GM12878 (cell line): Measurements from ENCODE around the gene RGS11. TPM values are rescaled to one million over a fixed set of nuclear protein-coding genes. Genes with fewer than 3 reads are reported as not detected.
A peak's percentile ranks its signal among the peaks of the same experiment; 100 is the strongest.

Source experiments
- ATAC-seq: fragments of 200-7000 bp; cut with Tn5 transposase; 3 replicates; pipeline ENCODE4 v1.9.1; 2020; ENCODE audit warnings: mild to moderate bottlenecking, moderate library complexity
- BruUV-seq: library from RNA; stranded (reverse); fragments of 400-500 nt; replicated peaks from 2 replicates; lab custom pipeline; 2021; lab: Mats Ljungman, UMichigan
- CTCF ChIA-PET: fragments of 300-600 bp; sonication (Branson Sonifier 250); formaldehyde crosslinking; extraction: SDS; loops from one replicate; lab custom pipeline; 2021; ENCODE audit warnings: inconsistent platforms; lab: Yijun Ruan, JAX
- POLR2A ChIA-PET: fragments of 350-600 bp; formaldehyde crosslinking; extraction: SDS; loops from one replicate; lab custom pipeline; 2021; ENCODE audit warnings: inconsistent platforms; lab: Charles Lee
- RAD21 ChIA-PET: fragments of 300-600 bp; sonication (Branson Sonifier 250); formaldehyde crosslinking; loops from one replicate; lab custom pipeline; 2023; ENCODE audit warnings: antibody characterized with exemption; ENCODE audit not compliant: unreplicated experiment; lab: Charles Lee
- SMC1A ChIA-PET: fragments of 300-600 bp; sonication (Branson Sonifier 250); formaldehyde crosslinking; loops from one replicate; lab custom pipeline; 2023; ENCODE audit not compliant: unreplicated experiment, uncharacterized antibody; lab: Charles Lee
- DNase-seq: peaks from one replicate; pipeline ENCODE4 v3.0.0-alpha.2; 2011; ENCODE audit warnings: low read depth, low spot score
- FAIRE-seq: peaks from 3 replicates; lab custom pipeline; 2011; peaks lifted over from hg19 to GRCh38; lab: Jason Lieb, UNC
- H2AFZ ChIP-seq: 2 replicates; pipeline ENCODE4 v1.6.0; 2011; ENCODE audit warnings: low read depth, low read length, control low read depth; ENCODE audit not compliant: control insufficient read depth
- H3K27ac ChIP-seq: 2 replicates; pipeline ENCODE4 v1.5.1; 2011; ENCODE audit warnings: control low read depth; ENCODE audit not compliant: control insufficient read depth, insufficient read depth
- H3K27me3 ChIP-seq, 2 experiments: replicated peaks in 1 of 2; 2 replicates each; pipeline versions ENCODE4 v1.6.0 to v1.6.1; 2011; ENCODE audit warnings: low read length in 1 of 2; ENCODE audit not compliant: control insufficient read depth in 2 of 2, insufficient read depth in 2 of 2
- H3K36me3 ChIP-seq, 2 experiments: 2 replicates each; pipeline ENCODE4 v1.5.1; 2011; ENCODE audit warnings: low read length in 1 of 2; ENCODE audit not compliant: control insufficient read depth in 2 of 2, insufficient read depth in 2 of 2
- H3K4me1 ChIP-seq: 2 replicates; pipeline ENCODE4 v1.6.1; 2011; ENCODE audit warnings: mild to moderate bottlenecking, low read length, moderate library complexity, mixed read lengths; ENCODE audit not compliant: control insufficient read depth, insufficient read depth
- H3K4me2 ChIP-seq: 2 replicates; pipeline ENCODE4 v1.6.0; 2011; ENCODE audit warnings: control low read depth; ENCODE audit not compliant: control insufficient read depth, insufficient read depth
- H3K4me3 ChIP-seq: fragments of 200-600 bp; sonication (generic); 2 replicates; pipeline ENCODE4 v1.5.1; 2016
- H3K79me2 ChIP-seq: 2 replicates; pipeline ENCODE4 v1.6.0; 2011; ENCODE audit warnings: low read length; ENCODE audit not compliant: control insufficient read depth, insufficient read depth
- H3K9ac ChIP-seq: 2 replicates; pipeline ENCODE4 v1.8.0; 2011; ENCODE audit warnings: low read length, control low read depth, mixed read lengths; ENCODE audit not compliant: control insufficient read depth, insufficient read depth
- H3K9me3 ChIP-seq: replicated peaks from 3 replicates; pipeline ENCODE4 v1.5.1; 2011; ENCODE audit warnings: mild to moderate bottlenecking, low read length; ENCODE audit not compliant: control insufficient read depth, insufficient read depth
- H4K20me1 ChIP-seq: 2 replicates; pipeline ENCODE4 v1.6.0; 2011; ENCODE audit not compliant: control insufficient read depth, insufficient read depth
- BHLHE40 ChIP-seq, 2 experiments: fragments of 450-650 bp in 1 of 2; IDR thresholded peaks; 2 replicates each; pipeline ENCODE4 v1.6.1; 2011 to 2017; ENCODE audit warnings: low read depth in 2 of 2, borderline replicate concordance in 1 of 2, improper control_type of control experiment in 1 of 2, low read length in 1 of 2, mild to moderate bottlenecking in 1 of 2
- CREM ChIP-seq: IDR thresholded peaks from 2 replicates; pipeline ENCODE4 v1.6.1; 2014; ENCODE audit warnings: antibody characterized with exemption, low read depth
- EP300 ChIP-seq, 2 experiments: fragments of 150-350 bp in 1 of 2; IDR thresholded peaks; 2 replicates each; pipeline ENCODE4 v1.6.1; 2011 to 2012; ENCODE audit warnings: low read depth in 2 of 2, low read length in 2 of 2, borderline replicate concordance in 1 of 2, improper control_type of control experiment in 1 of 2, inconsistent platforms in 1 of 2; ENCODE audit not compliant: control insufficient read depth in 1 of 2
- HDGF ChIP-seq: fragments of 450-650 bp; IDR thresholded peaks from 2 replicates; pipeline ENCODE4 v1.6.1; 2016; ENCODE audit warnings: antibody characterized with exemption
- IKZF1 ChIP-seq: fragments of 450-650 bp; conservative IDR thresholded peaks from 2 replicates; pipeline ENCODE4 v1.6.1; 2017; ENCODE audit warnings: antibody characterized with exemption, mild to moderate bottlenecking
- JUNB ChIP-seq: IDR thresholded peaks from 2 replicates; pipeline ENCODE4 v1.6.1; 2016; ENCODE audit warnings: antibody characterized with exemption, mild to moderate bottlenecking
- MTA2 ChIP-seq: fragments of 450-650 bp; IDR thresholded peaks from 2 replicates; pipeline ENCODE4 v1.6.1; 2016; ENCODE audit warnings: low read depth, mild to moderate bottlenecking, moderate library complexity
- MTA3 ChIP-seq: IDR thresholded peaks from 2 replicates; pipeline ENCODE4 v1.6.1; 2012; ENCODE audit warnings: low read length, inconsistent platforms, borderline replicate concordance
- MXI1 ChIP-seq: fragments of 150-350 bp; IDR thresholded peaks from 2 replicates; pipeline ENCODE4 v1.6.1; 2011; ENCODE audit warnings: low read depth, mild to moderate bottlenecking, inconsistent platforms, low read length, improper control_type of control experiment
- MYC ChIP-seq: IDR thresholded peaks from 2 replicates; pipeline ENCODE4 v1.6.1; 2011; ENCODE audit warnings: mild to moderate bottlenecking, low read length, moderate library complexity, inconsistent platforms; ENCODE audit not compliant: insufficient read depth, insufficient replicate concordance, insufficient read length, severe bottlenecking
- NR2F1 ChIP-seq: fragments of 450-650 bp; conservative IDR thresholded peaks from 2 replicates; pipeline ENCODE4 v1.6.1; 2017; ENCODE audit warnings: mild to moderate bottlenecking
- PAX8 ChIP-seq: fragments of 450-650 bp; IDR thresholded peaks from 2 replicates; pipeline ENCODE4 v1.6.1; 2017; ENCODE audit warnings: mild to moderate bottlenecking, moderate library complexity
- POU2F2 ChIP-seq: IDR thresholded peaks from 3 replicates; pipeline ENCODE4 v1.6.1; 2011; ENCODE audit warnings: low read depth, mild to moderate bottlenecking, low read length, borderline replicate concordance
- SREBF1 ChIP-seq: IDR thresholded peaks from 2 replicates; pipeline ENCODE4 v1.6.1; 2012; ENCODE audit warnings: mild to moderate bottlenecking, low read length
- TBL1XR1 ChIP-seq: IDR thresholded peaks from 2 replicates; pipeline ENCODE4 v1.6.1; 2012; ENCODE audit warnings: low read depth, low read length, improper control_type of control experiment
- TCF12 ChIP-seq: IDR thresholded peaks from 2 replicates; pipeline ENCODE4 v1.6.1; 2011; ENCODE audit warnings: low read depth, mild to moderate bottlenecking, low read length
- TCF3 ChIP-seq: IDR thresholded peaks from 2 replicates; pipeline ENCODE4 v1.6.1; 2012; ENCODE audit warnings: low read depth, mild to moderate bottlenecking, low read length, borderline replicate concordance; ENCODE audit not compliant: insufficient read depth
- YY1 ChIP-seq: IDR thresholded peaks from 2 replicates; pipeline ENCODE4 v1.6.1; 2011; ENCODE audit warnings: low read depth, mild to moderate bottlenecking, low read length
- ZNF384 ChIP-seq: IDR thresholded peaks from 2 replicates; pipeline ENCODE4 v1.6.1; 2012; ENCODE audit warnings: low read depth, mild to moderate bottlenecking, low read length, improper control_type of control experiment, borderline replicate concordance
- ZSCAN29 ChIP-seq: fragments of 450-650 bp; IDR thresholded peaks from 2 replicates; pipeline ENCODE4 v1.6.1; 2017; ENCODE audit warnings: mild to moderate bottlenecking, moderate library complexity
- whole genome bisulfite sequencing: methylation state at CpG from one replicate; pipeline ENCODE4 v1.1.6; 2016; ENCODE audit warnings: low lambda C conversion rate; ENCODE audit not compliant: insufficient replicate concordance, insufficient coverage; ENCODE audit errors: missing lambda C conversion rate; 5-methylcytosine and 5-hydroxymethylcytosine counted together
- in situ Hi-C: fragments of 300-500 bp; cut with MboI; formaldehyde crosslinking; loops from 9 replicates; pipeline ENCODE4 v1.14.3; 2018; ENCODE audit warnings: mixed read lengths
- intact Hi-C: fragments of 100-400 bp; cut with micrococcal nuclease; formaldehyde crosslinking; loops from one replicate; pipeline ENCODE4 v1.14.2; 2022; ENCODE audit not compliant: unreplicated experiment
- polyA plus RNA-seq, 11 experiments: library from polyadenylated mRNA; depleted of rRNA in 4 of 11; unstranded in 6 of 11; stranded (reverse) in 5 of 11; fragments of >200 nt; fragmentation: Nextera tagmentation in 4 of 11; fragmentation: Illumina TruSeq in 1 of 11; extraction: Ambion mirVana in 4 of 11; extraction: Trizol in 1 of 11; gene quantifications; 1 replicate in 1 of 11; 2 replicates in 10 of 11; pipeline versions ENCODE4 v1.2.1 to v1.2.3, GENCODE V29; 2011 to 2016; ENCODE audit warnings: inconsistent platforms in 2 of 11, missing spikeins in 2 of 11, low read depth in 1 of 11
- total RNA-seq, 4 experiments: library from RNA; depleted of rRNA in 3 of 4; stranded (reverse); fragments of >200 nt in 3 of 4; fragmentation: Illumina TruSeq in 1 of 4; extraction: Trizol in 1 of 4; gene quantifications; 2 replicates each; pipeline versions ENCODE4 v1.2.1 to v1.2.3, GENCODE V29; 2013 to 2021
- TF ChIP-seq, protein P1 (sequence below): fragments of 450-650 bp; IDR thresholded peaks from 2 replicates; pipeline ENCODE4 v1.6.1; 2014; ENCODE audit warnings: mild to moderate bottlenecking
- TF ChIP-seq, protein P2 (sequence below): fragments of 450-650 bp; IDR thresholded peaks from 2 replicates; pipeline ENCODE4 v1.6.1; 2017; ENCODE audit warnings: borderline replicate concordance

RGS11 gene
- total and polyA plus RNA-seq, 10 of the 15 experiments (the other 5 are each of a cell fraction or from before 2014, with no cell fraction given): 0.04 TPM; not detected in 9

- intact Hi-C loops: no loop called here
- ChIA-PET POLR2A (no interaction called here), RAD21 (interaction anchor here (1.1 kb wide), 1 partner anchor 24 kb away, joined by 4 read pairs; no protein-coding TSS in a partner anchor), CTCF (interaction anchor here (0.8 kb wide), 1 partner anchor 24 kb away, joined by 3 read pairs; no protein-coding TSS in a partner anchor), SMC1A (interaction anchor here (1.2 to 2.5 kb wide), 2 partner anchors 25 to 97 kb away, joined by 3 to 9 read pairs; no protein-coding TSS in a partner anchor)
- Histone ChIP-seq H3K36me3 (peaks cover 0 to 1% of the 10 kb centered on the region in 2 experiments; a peak in 2 of 4 replicates), H4K20me1 (no peaks in the 10 kb centered on the region), H3K4me1 (peaks cover 27% of the 10 kb centered on the region), H3K9me3 (no peaks in the 10 kb centered on the region), H3K27ac (peak overlapping the region; percentile 69), H2AFZ (peak overlapping the region; percentile 81), H3K27me3 (no peaks in the 10 kb centered on the region), H3K4me3 (peak overlapping the region; percentile 68), H3K4me2 (peak overlapping the region; percentile 97), H3K9ac (peak overlapping the region; percentile 51), H3K79me2 (peaks cover 19% of the 10 kb centered on the region)
- FAIRE-seq: peak; percentile 61
- WGBS: 24% methylated on average over 55 of the region's 55 CpGs
- in situ Hi-C loops: no loop called here
- no TSS peak for BruUV-seq
- DNase-seq: no peak
- peak; percentile 87 for ATAC-seq
- TF ChIP-seq CREM (peak; percentile 29; the same call in 1 of the 2 replicates), ZSCAN29 (no peak), ZNF384 (no peak), MXI1 (no peak), TBL1XR1 (0 out of 2 replicates have a peak, but pooled peaks have one; percentile 67), SREBF1 (no peak), TCF3 (0 out of 2 replicates have a peak, but pooled peaks have one; percentile 50), PAX8 (no peak), EP300 (IDR thresholded peaks at IDR 0.05; ENCODE audit: borderline replicate concordance in 1 of 2, control insufficient read depth in 1 of 2, low read depth in 2 of 2, low read length in 2 of 2) (no peak), MTA2 (no peak), BHLHE40 (IDR thresholded peaks at IDR 0.05; ENCODE audit: borderline replicate concordance in 1 of 2, low read depth in 2 of 2, low read length in 1 of 2) (peak; percentile 49 to 82; a peak in 3 of 4 replicates), IKZF1 (peak; percentile 57), POU2F2 (no peak), TCF12 (peak; percentile 55; the same call in 1 of the 2 replicates), HDGF (no peak), MTA3 (no peak; the same call in 1 of the 2 replicates), YY1 (peak; percentile 51; the same call in 1 of the 2 replicates), MYC (no peak), NR2F1 (peak; percentile 51), JUNB (no peak)
- TF ChIP-seq, protein P1, sequence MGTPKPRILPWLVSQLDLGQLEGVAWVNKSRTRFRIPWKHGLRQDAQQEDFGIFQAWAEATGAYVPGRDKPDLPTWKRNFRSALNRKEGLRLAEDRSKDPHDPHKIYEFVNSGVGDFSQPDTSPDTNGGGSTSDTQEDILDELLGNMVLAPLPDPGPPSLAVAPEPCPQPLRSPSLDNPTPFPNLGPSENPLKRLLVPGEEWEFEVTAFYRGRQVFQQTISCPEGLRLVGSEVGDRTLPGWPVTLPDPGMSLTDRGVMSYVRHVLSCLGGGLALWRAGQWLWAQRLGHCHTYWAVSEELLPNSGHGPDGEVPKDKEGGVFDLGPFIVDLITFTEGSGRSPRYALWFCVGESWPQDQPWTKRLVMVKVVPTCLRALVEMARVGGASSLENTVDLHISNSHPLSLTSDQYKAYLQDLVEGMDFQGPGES: no peak
- TF ChIP-seq, protein P2, sequence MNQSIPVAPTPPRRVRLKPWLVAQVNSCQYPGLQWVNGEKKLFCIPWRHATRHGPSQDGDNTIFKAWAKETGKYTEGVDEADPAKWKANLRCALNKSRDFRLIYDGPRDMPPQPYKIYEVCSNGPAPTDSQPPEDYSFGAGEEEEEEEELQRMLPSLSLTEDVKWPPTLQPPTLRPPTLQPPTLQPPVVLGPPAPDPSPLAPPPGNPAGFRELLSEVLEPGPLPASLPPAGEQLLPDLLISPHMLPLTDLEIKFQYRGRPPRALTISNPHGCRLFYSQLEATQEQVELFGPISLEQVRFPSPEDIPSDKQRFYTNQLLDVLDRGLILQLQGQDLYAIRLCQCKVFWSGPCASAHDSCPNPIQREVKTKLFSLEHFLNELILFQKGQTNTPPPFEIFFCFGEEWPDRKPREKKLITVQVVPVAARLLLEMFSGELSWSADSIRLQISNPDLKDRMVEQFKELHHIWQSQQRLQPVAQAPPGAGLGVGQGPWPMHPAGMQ: no peak
Measured at GRCh38 chr16:324451-325334, 48.9 kb upstream of the RGS11 start.
